Measurements from ENCODE around the gene QRFP. TPM values are rescaled to one million over a fixed set of nuclear protein-coding genes. Genes with fewer than 3 reads are reported as not detected.

QRFP gene
- total RNA-seq, 1 experiment from 2014 or later, result not detected

DNA sequence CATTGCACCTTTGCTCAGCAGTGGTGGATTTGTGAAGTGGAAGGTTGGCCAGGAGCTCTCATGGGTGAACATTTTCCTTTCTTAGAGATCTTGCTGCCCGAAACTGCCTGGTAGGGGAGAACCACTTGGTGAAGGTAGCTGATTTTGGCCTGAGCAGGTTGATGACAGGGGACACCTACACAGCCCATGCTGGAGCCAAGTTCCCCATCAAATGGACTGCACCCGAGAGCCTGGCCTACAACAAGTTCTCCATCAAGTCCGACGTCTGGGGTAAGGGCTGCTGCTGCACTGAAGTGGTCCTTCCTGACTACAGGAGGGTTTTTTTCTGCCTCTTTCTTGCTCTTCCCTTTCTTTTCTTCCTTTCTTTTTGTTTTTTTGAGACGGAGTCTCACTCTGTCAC is 21.8 kb downstream of the QRFP start (continued):
- TF ChIP-seq, protein P1, sequence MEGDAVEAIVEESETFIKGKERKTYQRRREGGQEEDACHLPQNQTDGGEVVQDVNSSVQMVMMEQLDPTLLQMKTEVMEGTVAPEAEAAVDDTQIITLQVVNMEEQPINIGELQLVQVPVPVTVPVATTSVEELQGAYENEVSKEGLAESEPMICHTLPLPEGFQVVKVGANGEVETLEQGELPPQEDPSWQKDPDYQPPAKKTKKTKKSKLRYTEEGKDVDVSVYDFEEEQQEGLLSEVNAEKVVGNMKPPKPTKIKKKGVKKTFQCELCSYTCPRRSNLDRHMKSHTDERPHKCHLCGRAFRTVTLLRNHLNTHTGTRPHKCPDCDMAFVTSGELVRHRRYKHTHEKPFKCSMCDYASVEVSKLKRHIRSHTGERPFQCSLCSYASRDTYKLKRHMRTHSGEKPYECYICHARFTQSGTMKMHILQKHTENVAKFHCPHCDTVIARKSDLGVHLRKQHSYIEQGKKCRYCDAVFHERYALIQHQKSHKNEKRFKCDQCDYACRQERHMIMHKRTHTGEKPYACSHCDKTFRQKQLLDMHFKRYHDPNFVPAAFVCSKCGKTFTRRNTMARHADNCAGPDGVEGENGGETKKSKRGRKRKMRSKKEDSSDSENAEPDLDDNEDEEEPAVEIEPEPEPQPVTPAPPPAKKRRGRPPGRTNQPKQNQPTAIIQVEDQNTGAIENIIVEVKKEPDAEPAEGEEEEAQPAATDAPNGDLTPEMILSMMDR (IDR thresholded peaks at IDR 0.05 in 2 of 3, conservative IDR thresholded peaks at IDR 0.05 in 1 of 3; ENCODE audit: borderline replicate concordance in 1 of 3, insufficient read depth in 1 of 3, low read depth in 2 of 3, low read length in 2 of 3), result no peak
- TF ChIP-seq ZFX (IDR thresholded peaks at IDR 0.05) (no peak), CEBPB (IDR thresholded peaks at IDR 0.05; ENCODE audit: low read depth) (no peak)
- TF ChIP-seq, protein P2, sequence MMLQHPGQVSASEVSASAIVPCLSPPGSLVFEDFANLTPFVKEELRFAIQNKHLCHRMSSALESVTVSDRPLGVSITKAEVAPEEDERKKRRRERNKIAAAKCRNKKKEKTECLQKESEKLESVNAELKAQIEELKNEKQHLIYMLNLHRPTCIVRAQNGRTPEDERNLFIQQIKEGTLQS (IDR thresholded peaks at IDR 0.05), result no peak

DNA sequence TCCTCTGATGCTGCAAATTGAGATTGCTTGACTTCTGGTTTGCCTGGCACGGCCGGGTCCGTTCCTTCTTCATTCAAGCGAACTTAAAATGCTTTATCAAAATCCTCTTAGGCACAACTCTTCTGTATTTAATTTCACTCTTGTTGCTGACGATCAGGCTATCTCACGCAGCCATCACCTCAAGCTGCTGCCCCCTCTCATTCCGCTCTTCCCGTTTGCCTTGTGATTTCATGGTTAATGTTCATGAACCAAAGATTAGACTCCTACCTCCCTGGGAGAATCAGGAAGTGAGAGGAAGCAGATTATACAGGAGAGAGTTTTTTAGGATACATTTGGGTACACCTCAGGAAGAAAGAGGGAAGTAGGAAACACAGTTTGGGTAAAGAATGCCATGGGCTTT is 22.6 kb downstream of the QRFP start:
- no peak overlapping the region for H3K27ac ChIP-seq (ENCODE audit: low read depth, low read length)
- intact Hi-C loops (cut with micrococcal nuclease), result no loop called here

More for the DNA sequence above, 22.6 kb downstream of the QRFP start:
- no peaks in the 10 kb centered on the region for H3K27me3 ChIP-seq (ENCODE audit: insufficient read depth, low read length)
- no peak overlapping the region for H3K4me2 ChIP-seq (ENCODE audit: low read length)
- H3K9me2 ChIP-seq (ENCODE audit: insufficient read depth), result no peaks in the 10 kb centered on the region
- no peak overlapping the region for H2AFZ ChIP-seq (ENCODE audit: low read depth, low read length, poor library complexity, severe bottlenecking)
- CTCF ChIA-PET, result interaction anchor here (0.5 kb wide), 1 partner anchor 89 kb away, joined by 3 read pairs; no protein-coding TSS in a partner anchor
- H3K9ac ChIP-seq (ENCODE audit: low read length), result no peak overlapping the region
- H3K79me2 ChIP-seq (ENCODE audit: insufficient read depth, low read length), result peaks cover 13% of the 10 kb centered on the region; the same call in 1 of the 2 replicates
- H3K9me3 ChIP-seq (ENCODE audit: control insufficient read depth in 1 of 2, insufficient read depth in 1 of 2, low read depth in 1 of 2, low read length in 2 of 2), result no peaks in the 10 kb centered on the region
- no peaks in the 10 kb centered on the region; the same call in 1 of the 2 replicates for H4K20me1 ChIP-seq (ENCODE audit: insufficient read depth)
- BruUV-seq (replicated peaks), result no TSS peak
- no peak overlapping the region for H3K4me3 ChIP-seq (replicated peaks in 1 of 2; ENCODE audit: low read depth in 1 of 2, low read length in 2 of 2)
- no peak for ATAC-seq
- no peak for DNase-seq (ENCODE audit: low read depth, low spot score)
- H3K4me1 ChIP-seq (ENCODE audit: control insufficient read depth in 1 of 2, insufficient read depth in 2 of 2, low read length in 2 of 2), result no peaks in the 10 kb centered on the region
- TF ChIP-seq JUND (IDR thresholded peaks at IDR 0.05) (no peak), YY1 (IDR thresholded peaks at IDR 0.05; ENCODE audit: extremely low read depth, insufficient replicate concordance, low read depth, low read length) (no peak), CBX3 (IDR thresholded peaks at IDR 0.05; ENCODE audit: low read depth) (no peak), ELF1 (IDR thresholded peaks at IDR 0.05; ENCODE audit: borderline replicate concordance, low read depth) (no peak), FOSL1 (IDR thresholded peaks at IDR 0.05; ENCODE audit: low read depth) (no peak), ZNF274 (IDR thresholded peaks at IDR 0.05; ENCODE audit: low read depth, low read length) (no peak), EZH2 (IDR thresholded peaks at IDR 0.05) (no peak), EGR1 (IDR thresholded peaks at IDR 0.05; ENCODE audit: low read depth) (no peak), CEBPB (IDR thresholded peaks at IDR 0.05; ENCODE audit: low read depth) (no peak)
- POLR2A ChIA-PET, result no interaction called here
- peaks cover 25 to 38% of the 10 kb centered on the region in 2 experiments; a peak in 3 of 4 replicates for H3K36me3 ChIP-seq (ENCODE audit: control insufficient read depth in 1 of 2, insufficient read depth in 2 of 2, low read length in 2 of 2)
- RAD21 ChIA-PET (ENCODE audit: low non-redundant PET in 1 of 2, low total read pairs in 2 of 2, uncharacterized antibody in 2 of 2, unreplicated experiment in 2 of 2), result no interaction called here
